Keratinocyte (primary cell): ENCODE measurements around the gene ZNF860.

ENCODE experiments used
- CTCF ChIP-seq, 3 experiments: IDR thresholded peaks in 1 of 3; conservative IDR thresholded peaks in 1 of 3; optimal IDR thresholded peaks in 1 of 3; 2 replicates in 2 of 3; 3 replicates in 1 of 3; pipeline versions ENCODE3 to v1.5.1; 2011; ENCODE audit warnings: low read length in 3 of 3, mild to moderate bottlenecking in 3 of 3, moderate library complexity in 2 of 3, control low read depth in 1 of 3, inconsistent platforms in 1 of 3; ENCODE audit not compliant: insufficient read depth in 2 of 3; ENCODE audit errors: extremely low read depth in 1 of 3
- EZH2 ChIP-seq: IDR thresholded peaks from one replicate; pipeline ENCODE4 v1.6.1; 2012; ENCODE audit warnings: inconsistent platforms, mild to moderate bottlenecking, low read length, moderate library complexity

- no peak for TF ChIP-seq EZH2
- no peak for TF ChIP-seq CTCF (optimal IDR thresholded peaks at IDR 0.05 in 1 of 3, IDR thresholded peaks at IDR 0.05 in 1 of 3, conservative IDR thresholded peaks at IDR 0.05 in 1 of 3; ENCODE audit: extremely low read depth in 1 of 3, insufficient read depth in 2 of 3, low read length in 3 of 3)
Observed at GRCh38 chr3:32021748-32022147, 40.2 kb downstream of the ZNF860 start.
